Left kidney (tissue), 2 donors: ENCODE results near the gene ITGB3. TPM values are rescaled to one million over a fixed set of nuclear protein-coding genes. Genes with fewer than 3 reads are reported as not detected.
"Not testable (repeated sequence)": the region's sequence is repeated elsewhere in the genome, so short reads cannot be mapped to it uniquely, and the experiment has no call there.

Source experiments
- DNase-seq: peaks from one replicate; pipeline ENCODE4 v3.0.0-alpha.2; 2013
- polyA plus RNA-seq: library from polyadenylated mRNA; unstranded; fragments of 120-200 nt; gene quantifications from one replicate; pipeline ENCODE4 v1.2.1, GENCODE V29; 2013; ENCODE audit not compliant: insufficient read length

Gene ITGB3
- polyA plus RNA-seq, 1 donor, result 21.8 TPM

- no peak for DNase-seq
Measured at GRCh38 chr17:47222047-47222446, 31.6 kb upstream of the ITGB3 start.

DNA sequence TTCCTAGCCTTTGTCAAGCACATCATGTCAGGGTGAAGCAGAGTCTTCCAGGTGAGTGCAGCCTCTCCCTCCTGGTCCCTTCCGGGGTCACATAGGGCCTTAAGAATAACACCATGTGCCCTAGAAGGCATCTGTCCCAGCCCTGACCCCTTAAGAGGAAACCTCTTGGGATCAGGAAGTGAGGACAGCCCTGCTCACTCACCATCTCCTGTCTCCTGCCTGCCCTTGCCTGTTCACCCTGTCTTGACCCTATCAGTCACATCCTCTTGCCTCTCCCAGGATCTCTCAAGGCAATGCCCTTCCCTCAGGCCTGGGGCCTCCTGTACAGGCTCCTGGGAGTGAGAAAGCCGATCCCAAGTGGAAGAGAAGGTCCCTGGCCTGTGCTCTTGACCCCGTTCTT lies 30.6 kb upstream of the ITGB3 start:
- no peak for DNase-seq

GRCh38 chr17:47223460-47223859 lies 30.2 kb upstream of the ITGB3 start:
- DNase-seq, result no peak

- not testable (repeated sequence) for DNase-seq
Measured at GRCh38 chr17:47224077-47224476, 29.6 kb upstream of the ITGB3 start.

- no peak for DNase-seq
Measured at GRCh38 chr17:47224966-47225365, 28.7 kb upstream of the ITGB3 start.

DNA sequence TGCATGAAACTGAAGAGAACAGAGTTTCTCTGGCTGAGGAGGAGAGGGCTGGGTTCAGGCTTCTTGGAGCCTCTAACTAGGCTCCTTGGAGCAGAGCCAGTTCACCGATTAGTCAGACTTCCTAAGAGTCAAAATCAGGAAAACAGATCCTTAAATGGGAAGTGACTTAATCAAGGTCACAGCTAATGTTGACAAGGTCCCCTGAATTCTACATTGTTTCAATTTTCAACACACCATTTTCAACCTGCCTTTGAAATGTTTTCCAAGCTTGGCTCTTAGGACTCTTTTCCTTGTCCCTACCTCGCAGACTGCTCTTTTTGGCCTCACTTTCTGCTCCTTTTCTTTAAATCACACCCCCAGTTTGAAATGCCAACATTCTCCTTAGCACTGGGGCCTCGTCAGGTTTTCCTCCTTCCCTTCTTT lies 28.2 kb upstream of the ITGB3 start:
- DNase-seq, result no peak

GRCh38 chr17:47225911-47226688 lies 27.5 kb upstream of the ITGB3 start:
- no peak for DNase-seq

- no peak for DNase-seq
Measured at GRCh38 chr17:47227862-47228261, 25.8 kb upstream of the ITGB3 start.

- DNase-seq, result peak; percentile 89
Measured at GRCh38 chr17:47229535-47230443, 23.8 kb upstream of the ITGB3 start.

- DNase-seq, result no peak
Measured at GRCh38 chr17:47230864-47231263, 22.8 kb upstream of the ITGB3 start.

DNA sequence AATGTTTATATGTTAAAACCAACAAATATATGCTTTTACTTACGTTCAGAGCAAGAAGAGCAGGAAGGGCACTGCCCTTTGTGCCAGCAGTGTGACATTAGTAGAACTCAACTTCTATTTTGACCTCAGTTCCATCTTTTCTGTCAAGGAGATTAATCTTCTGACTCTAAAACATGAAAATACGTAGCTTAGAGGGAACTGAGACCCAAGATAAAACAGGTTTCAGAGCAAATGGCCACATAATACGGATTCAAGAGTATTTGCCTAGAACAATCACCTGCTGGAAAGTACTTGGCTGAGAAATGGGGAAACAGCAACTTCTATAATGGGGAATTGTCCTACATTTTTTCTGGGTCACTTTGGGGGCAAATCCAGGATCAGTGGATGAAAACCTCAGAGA lies 22.3 kb upstream of the ITGB3 start:
- DNase-seq, result no peak

GRCh38 chr17:47231866-47232265 lies 21.8 kb upstream of the ITGB3 start:
- DNase-seq, result no peak

DNA sequence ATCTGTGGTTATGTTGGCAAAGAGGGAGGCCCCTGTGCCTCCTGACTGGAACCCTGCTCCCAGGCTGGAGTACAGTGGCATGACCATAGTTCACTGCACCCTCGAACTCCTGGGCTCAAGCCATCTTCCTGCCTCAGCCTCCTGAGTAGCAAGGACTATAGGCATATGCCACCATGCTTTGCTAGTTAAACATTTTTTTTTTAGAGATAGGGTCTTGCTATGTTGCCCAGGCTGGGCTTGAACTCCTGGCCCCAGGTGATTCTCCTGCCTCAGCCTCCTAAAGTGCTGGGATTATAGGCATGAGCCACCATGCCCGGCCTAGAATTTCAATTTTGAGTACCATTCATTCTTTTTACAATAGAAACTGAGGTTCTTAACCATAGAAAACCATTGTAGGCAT lies 21.2 kb upstream of the ITGB3 start:
- DNase-seq, result no peak

DNA sequence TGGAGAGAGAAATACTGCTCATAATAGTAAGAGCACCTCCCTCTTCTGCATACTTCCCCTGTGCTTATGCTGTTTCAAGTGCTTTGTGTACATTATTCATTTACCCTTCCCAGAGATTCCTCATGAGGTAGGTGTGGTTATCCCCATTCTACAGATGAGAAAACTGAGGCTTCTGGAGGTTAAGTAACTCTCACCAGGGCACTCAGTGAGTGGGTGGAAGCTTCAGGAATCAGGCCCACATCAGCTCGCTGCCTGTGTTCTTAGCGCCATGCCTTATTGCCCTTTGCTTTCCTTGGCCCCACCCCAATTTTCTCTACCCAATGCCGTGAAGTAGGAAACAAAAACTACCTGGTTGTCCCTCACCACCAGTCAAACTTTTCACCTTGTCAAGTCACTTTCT lies 18.1 kb upstream of the ITGB3 start:
- no peak for DNase-seq

GRCh38 chr17:47235923-47236322 lies 17.7 kb upstream of the ITGB3 start:
- DNase-seq, result no peak

GRCh38 chr17:47237841-47238240 lies 15.8 kb upstream of the ITGB3 start:
- no peak for DNase-seq

DNA sequence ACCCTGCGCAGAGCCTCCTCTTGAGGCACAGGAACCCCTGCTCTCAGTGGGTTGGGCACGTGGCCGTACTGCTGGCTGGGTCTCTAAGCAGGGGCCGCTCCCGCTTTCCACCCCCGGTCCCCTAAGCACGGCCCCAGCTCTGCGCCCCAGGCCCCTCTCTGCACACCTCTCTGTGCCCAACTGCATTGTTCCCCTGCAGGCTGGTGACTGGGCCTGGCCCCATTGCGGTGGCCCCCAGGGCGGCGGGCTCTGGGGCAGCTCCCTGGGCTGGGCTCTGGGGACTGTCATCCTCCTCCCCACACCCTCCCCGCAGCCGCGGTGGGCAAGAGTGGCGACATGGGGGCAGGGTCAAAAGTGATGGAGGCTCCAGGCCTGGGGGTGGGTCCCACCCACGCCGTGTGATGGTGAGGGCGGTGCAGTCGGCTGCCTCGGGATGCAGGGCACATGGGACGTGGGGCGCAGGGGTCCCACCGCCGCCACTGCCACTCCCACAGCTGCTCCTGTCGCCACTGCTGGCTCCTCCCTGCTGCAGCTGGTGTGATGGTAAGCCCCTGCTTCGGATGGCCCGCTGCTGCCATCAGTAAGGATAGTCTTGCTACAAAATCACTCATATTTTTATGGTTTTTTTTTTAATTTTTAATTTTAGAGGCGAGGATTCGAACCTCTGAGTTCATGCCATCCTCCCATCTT lies 15.2 kb upstream of the ITGB3 start:
- DNase-seq, result no peak

GRCh38 chr17:47239619-47239966 lies 14.0 kb upstream of the ITGB3 start:
- no peak for DNase-seq

DNA sequence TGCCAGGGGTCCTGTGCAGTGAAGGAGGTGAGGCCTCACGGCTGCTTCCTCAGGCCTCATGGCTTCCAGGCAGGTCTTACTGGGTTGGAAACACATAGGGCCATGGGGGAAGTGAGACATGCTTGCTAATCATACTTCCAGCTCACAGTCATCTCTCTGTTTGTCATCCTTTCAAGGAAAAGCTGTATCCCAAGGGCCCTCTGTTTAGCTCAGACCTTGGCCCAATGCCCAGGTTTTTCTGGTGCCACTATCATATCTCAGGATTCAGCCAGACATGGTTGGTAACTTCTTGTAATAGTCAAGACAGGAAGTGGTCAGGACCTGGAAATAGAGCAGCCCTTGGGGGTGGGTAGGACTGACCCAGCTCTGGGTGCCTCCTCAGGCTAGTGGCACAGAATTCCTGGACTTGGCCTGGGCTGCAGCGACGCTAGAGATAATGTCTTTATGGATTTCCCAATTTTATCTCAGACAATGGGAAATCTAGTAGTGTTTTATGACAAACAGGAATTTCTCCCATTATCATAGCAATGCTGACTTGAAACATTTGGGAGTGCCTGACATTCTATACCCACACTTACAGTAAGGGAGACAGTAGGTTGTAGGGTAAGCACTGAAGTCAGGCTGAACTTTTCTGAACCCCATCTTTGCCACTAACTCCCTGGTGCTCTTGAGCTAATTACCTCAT lies 13.5 kb upstream of the ITGB3 start:
- DNase-seq, result no peak

DNA sequence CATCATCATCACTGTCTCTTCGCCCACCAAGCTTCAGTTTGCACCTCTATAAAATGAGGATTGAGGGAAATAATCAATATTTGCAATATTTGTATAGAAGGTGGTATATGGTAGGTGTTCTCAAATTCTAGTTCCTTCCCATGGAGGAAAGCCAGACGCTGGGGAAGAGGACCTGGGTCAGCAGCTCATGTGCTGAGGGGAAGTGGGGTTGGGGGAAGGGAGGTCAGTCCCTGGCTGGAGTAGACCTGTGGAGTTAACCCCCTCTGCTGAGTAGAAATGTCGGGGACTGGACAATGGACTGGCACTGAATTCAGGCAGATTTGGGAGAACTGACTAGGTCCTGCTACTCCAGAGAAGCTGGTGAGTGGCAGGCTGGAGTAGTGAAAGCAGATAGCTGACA lies 12.8 kb upstream of the ITGB3 start:
- no peak for DNase-seq

GRCh38 chr17:47242648-47243047 lies 11.0 kb upstream of the ITGB3 start:
- DNase-seq, result no peak
